AG04449 (cell line): ENCODE data around the gene SCD.
A peak's percentile ranks its signal among the peaks of the same experiment; 100 is the strongest.

ENCODE experiments used
- CTCF ChIA-PET: fragments of 350-600 bp; formaldehyde crosslinking; extraction: SDS; loops from one replicate; lab custom pipeline; 2021; ENCODE audit warnings: antibody characterized with exemption; lab: Yijun Ruan, JAX
- POLR2A ChIA-PET: fragments of 400-600, 350-600 bp; formaldehyde crosslinking; extraction: SDS; loops from one replicate; lab custom pipeline; 2020; ENCODE audit warnings: antibody characterized with exemption, inconsistent platforms; lab: Yijun Ruan, JAX
- DNase-seq: peaks from one replicate; pipeline ENCODE4 v3.0.0-alpha.2; 2010; ENCODE audit warnings: low read depth, low spot score
- H3K4me3 ChIP-seq: 2 replicates; pipeline ENCODE4 v1.5.1; 2011; ENCODE audit warnings: low read depth, mild to moderate bottlenecking, control low read depth, low read length
- TF ChIP-seq, protein P1 (sequence below): IDR thresholded peaks from one replicate; pipeline ENCODE4 v1.5.1; 2011; ENCODE audit warnings: mild to moderate bottlenecking, moderate library complexity, low read length, control low read depth, inconsistent platforms; ENCODE audit not compliant: insufficient read depth; ENCODE audit errors: missing control alignments

The SCD gene

DNA sequence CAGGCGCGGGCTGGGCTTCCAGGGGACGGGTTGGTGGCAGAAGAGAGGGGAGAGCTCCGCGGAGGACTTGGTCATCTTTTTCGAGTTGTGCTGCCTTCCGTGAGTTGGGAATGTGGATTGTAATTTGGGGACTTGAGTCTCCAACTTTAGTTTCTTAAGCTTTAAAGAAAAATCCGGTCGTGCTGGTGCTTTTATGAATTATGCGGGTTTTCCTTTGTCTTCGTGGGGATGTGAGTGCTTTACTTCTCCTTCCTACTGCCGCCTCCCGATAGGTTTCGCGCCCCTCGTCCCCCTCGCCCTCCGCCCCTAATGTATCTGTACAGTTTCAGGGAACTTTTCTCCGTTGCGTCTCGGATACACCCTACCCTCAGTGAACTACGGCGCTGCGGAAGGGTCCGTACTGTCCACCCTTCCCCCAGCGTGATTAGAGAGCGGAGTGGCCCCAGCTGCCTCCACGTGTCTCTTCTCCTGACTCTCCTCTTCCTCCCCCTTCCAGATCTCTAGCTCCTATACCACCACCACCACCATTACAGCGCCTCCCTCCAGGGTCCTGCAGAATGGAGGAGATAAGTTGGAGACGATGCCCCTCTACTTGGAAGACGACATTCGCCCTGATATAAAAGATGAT lies 649 bp downstream of the SCD start:
- ChIA-PET POLR2A (interaction anchor here (0.6 to 2.7 kb wide), 2 partner anchors 26 to 738 kb away, joined by 3 to 18 read pairs; no protein-coding TSS in a partner anchor), CTCF (interaction anchor here (0.7 to 26.3 kb wide), 12 partner anchors 8 to 187 kb away, joined by 3 to 538 read pairs (median 7); partner anchors contain the start of genes HIF1AN and SEC31B)
- DNase-seq = no peak
- TF ChIP-seq, protein P1, sequence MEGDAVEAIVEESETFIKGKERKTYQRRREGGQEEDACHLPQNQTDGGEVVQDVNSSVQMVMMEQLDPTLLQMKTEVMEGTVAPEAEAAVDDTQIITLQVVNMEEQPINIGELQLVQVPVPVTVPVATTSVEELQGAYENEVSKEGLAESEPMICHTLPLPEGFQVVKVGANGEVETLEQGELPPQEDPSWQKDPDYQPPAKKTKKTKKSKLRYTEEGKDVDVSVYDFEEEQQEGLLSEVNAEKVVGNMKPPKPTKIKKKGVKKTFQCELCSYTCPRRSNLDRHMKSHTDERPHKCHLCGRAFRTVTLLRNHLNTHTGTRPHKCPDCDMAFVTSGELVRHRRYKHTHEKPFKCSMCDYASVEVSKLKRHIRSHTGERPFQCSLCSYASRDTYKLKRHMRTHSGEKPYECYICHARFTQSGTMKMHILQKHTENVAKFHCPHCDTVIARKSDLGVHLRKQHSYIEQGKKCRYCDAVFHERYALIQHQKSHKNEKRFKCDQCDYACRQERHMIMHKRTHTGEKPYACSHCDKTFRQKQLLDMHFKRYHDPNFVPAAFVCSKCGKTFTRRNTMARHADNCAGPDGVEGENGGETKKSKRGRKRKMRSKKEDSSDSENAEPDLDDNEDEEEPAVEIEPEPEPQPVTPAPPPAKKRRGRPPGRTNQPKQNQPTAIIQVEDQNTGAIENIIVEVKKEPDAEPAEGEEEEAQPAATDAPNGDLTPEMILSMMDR = no peak
- H3K4me3 ChIP-seq = peak overlapping the region; percentile 84

DNA sequence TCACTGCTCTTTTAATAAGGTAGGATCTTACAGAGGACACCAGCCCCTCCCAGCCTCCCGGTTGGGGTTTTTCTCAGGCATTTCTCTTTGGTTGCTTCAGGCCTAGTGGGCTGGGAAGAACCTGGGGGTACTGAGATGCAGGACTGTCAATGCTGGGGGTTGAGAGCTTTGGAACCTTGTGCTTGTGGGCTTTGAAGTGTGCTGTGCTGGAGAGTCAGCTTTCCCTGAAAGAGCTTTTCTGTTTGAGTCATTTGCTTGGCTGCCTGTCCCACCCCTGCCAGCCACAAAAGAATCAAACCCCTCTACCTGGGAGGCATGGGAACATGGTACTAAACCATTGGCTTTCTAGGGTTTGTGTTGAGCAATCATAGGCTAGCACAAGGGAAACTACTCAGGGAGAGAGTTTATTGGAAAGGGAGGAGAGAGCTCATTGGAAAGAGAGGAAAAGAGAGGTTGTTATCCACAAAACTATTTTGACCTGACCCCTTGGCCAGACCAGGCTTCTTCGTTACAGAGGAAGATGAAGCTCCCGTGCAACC lies 1.4 kb downstream of the SCD start:
- H3K4me3 ChIP-seq = peak overlapping the region; percentile 84
- ChIA-PET CTCF (interaction anchor here (0.9 to 26.3 kb wide), 7 partner anchors 9 to 164 kb away, joined by 3 to 538 read pairs (median 13); partner anchors contain the start of gene SEC31B), POLR2A (interaction anchor here (0.6 kb wide), 1 partner anchor 737 kb away, joined by 3 read pairs; no protein-coding TSS in a partner anchor)
- DNase-seq = no peak
- TF ChIP-seq, protein P1 = no peak

DNA sequence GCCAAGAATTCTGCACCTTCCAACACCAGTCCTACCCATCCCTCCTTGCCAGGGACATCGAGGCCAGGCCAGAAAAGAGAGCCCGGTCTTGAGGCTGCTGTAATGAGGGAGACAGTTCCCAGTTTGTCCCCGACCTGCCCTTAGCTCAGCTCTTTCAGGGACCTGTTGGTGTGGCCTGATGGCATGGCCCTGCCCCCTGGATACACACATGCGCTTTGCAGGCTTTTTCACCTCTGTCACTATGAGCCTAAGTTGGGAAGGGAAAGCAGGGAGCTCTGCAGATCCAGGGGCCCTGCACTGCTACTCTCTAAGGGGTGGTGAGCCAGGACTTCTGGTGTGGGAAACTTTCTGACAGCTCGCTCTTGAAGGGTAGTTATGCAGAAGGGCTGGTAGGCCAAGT lies 2.1 kb downstream of the SCD start:
- TF ChIP-seq, protein P1 = no peak
- peak overlapping the region; percentile 84 for H3K4me3 ChIP-seq
- POLR2A ChIA-PET = no interaction called here
- CTCF ChIA-PET = interaction anchor here (0.9 to 26.3 kb wide), 8 partner anchors 10 to 163 kb away, joined by 3 to 538 read pairs (median 10); partner anchors contain the start of gene SEC31B
- DNase-seq = no peak

DNA sequence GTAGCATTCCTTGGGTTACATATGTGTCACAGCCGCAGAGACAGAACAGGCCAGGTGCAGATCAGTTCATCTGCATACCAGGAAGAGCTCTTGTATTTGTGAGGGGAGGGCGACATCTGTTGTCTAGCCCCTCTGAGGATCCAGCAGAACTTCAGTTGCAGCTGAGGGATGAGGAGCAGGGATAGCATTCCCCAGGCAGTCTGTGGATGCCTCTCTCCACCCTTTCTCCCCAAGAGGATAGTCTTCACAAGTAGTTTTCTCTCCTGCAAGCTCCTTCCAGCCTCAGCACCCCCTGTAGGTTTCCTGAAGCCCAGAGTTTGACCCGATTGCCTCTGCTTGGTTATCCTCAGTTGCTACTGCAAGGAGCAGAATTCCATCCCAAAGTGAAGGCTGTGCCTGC lies 2.6 kb downstream of the SCD start:
- POLR2A ChIA-PET = no interaction called here
- no peak for DNase-seq
- peak overlapping the region; percentile 84 for H3K4me3 ChIP-seq
- TF ChIP-seq, protein P1 = no peak
- CTCF ChIA-PET = interaction anchor here (0.9 to 26.3 kb wide), 7 partner anchors 9 to 163 kb away, joined by 3 to 538 read pairs (median 13); partner anchors contain the start of gene SEC31B

DNA sequence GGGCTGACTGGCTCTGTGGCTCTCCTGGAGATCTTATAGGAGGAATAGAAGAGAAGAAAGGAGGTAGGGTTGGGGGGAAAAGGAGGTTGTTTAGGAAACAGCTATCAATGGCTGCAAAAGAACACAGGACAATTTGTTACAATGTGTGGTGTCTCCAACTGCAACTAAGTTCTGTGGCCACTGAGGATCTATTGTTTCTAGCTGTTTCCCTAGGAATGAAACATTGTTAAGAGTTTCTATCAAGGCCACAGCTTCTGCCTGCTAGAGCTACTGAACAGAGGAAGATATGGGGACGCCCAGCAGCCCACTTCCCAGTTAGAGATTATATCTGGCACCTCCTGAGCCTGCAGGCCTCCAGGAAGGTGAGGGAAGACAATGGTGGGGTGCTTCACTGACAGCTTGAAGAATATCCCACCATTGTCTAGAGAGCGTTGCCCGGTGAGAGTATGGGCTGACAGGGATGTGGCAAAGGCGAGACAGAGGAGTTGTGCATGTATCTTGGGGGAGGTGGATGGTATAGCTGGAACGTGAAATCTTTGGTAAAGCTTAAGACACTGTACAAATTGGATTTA lies 4.0 kb downstream of the SCD start:
- POLR2A ChIA-PET = interaction anchor here (1.5 kb wide), 1 partner anchor 20 kb away, joined by 4 read pairs; no protein-coding TSS in a partner anchor
- H3K4me3 ChIP-seq = no peak overlapping the region
- DNase-seq = no peak
- CTCF ChIA-PET = interaction anchor here (1.6 to 26.3 kb wide), 4 partner anchors 12 to 183 kb away, joined by 4 to 538 read pairs (median 288); partner anchors contain the start of gene SEC31B
- TF ChIP-seq, protein P1 = no peak
